CD14-positive monocyte (primary cell): ENCODE data around the gene TMA16. TPM values are rescaled to one million over a fixed set of nuclear protein-coding genes. Genes with fewer than 3 reads are reported as not detected.

ENCODE experiments used
- DNase-seq, 3 donors: peaks; one replicate each; pipeline ENCODE4 v3.0.0-alpha.2; 2011 to 2022
- H2AFZ ChIP-seq: 2 replicates; pipeline ENCODE4 v1.6.0; 2012; ENCODE audit warnings: mild to moderate bottlenecking, low read depth, low read length, inconsistent platforms; ENCODE audit not compliant: insufficient read depth, poor library complexity, severe bottlenecking
- H3K27ac ChIP-seq, 2 donors: 1 replicate in 1 of 2; 2 replicates in 1 of 2; pipeline ENCODE4 v1.5.1; 2012 to 2013; ENCODE audit warnings: low read length in 2 of 2, control low read depth in 1 of 2, inconsistent platforms in 1 of 2, low read depth in 1 of 2, mild to moderate bottlenecking in 1 of 2
- H3K27me3 ChIP-seq, 2 donors: one replicate each; pipeline versions ENCODE4 v1.6.0 to v1.6.1; 2011 to 2013; ENCODE audit warnings: low read length in 2 of 2; ENCODE audit not compliant: control insufficient read depth in 2 of 2, insufficient read depth in 2 of 2
- H3K36me3 ChIP-seq, 2 donors: replicated peaks in 1 of 2; 1 replicate in 1 of 2; 2 replicates in 1 of 2; pipeline versions ENCODE4 v1.5.1 to v1.6.1; 2012 to 2013; ENCODE audit warnings: low read length in 2 of 2, control low read depth in 1 of 2, inconsistent platforms in 1 of 2, mild to moderate bottlenecking in 1 of 2; ENCODE audit not compliant: insufficient read depth in 2 of 2, control insufficient read depth in 1 of 2
- H3K4me1 ChIP-seq, 2 donors: 1 replicate in 1 of 2; 2 replicates in 1 of 2; pipeline versions ENCODE4 v1.5.1 to v1.6.1; 2012 to 2013; ENCODE audit warnings: low read length in 2 of 2, control low read depth in 1 of 2, inconsistent platforms in 1 of 2, mild to moderate bottlenecking in 1 of 2, moderate library complexity in 1 of 2; ENCODE audit not compliant: insufficient read depth in 2 of 2, control insufficient read depth in 1 of 2
- H3K4me2 ChIP-seq: replicated peaks from 2 replicates; pipeline ENCODE3; 2012; ENCODE audit warnings: low read length, moderate library complexity, mild to moderate bottlenecking; ENCODE audit not compliant: poor library complexity, severe bottlenecking; ENCODE audit errors: extremely low read depth
- H3K4me3 ChIP-seq, 3 experiments: fragments of 200-600 bp in 1 of 3; sonication (generic) in 1 of 3; replicated peaks in 1 of 3; 1 replicate in 2 of 3; 2 replicates in 1 of 3; pipeline ENCODE4 v1.5.1; 2011 to 2013; ENCODE audit warnings: low read length in 3 of 3, mild to moderate bottlenecking in 3 of 3, control low read depth in 2 of 3, low read depth in 2 of 3, inconsistent platforms in 1 of 3, moderate library complexity in 1 of 3
- H3K79me2 ChIP-seq: 2 replicates; pipeline ENCODE4 v1.6.0; 2012; ENCODE audit warnings: mild to moderate bottlenecking, control low read depth, inconsistent platforms, low read length, moderate library complexity; ENCODE audit not compliant: insufficient read depth
- H3K9ac ChIP-seq: 2 replicates; pipeline ENCODE4 v1.6.0; 2017; ENCODE audit warnings: low read length, mild to moderate bottlenecking; ENCODE audit not compliant: insufficient read depth, poor library complexity, severe bottlenecking
- H3K9me3 ChIP-seq, 2 donors: replicated peaks in 1 of 2; 1 replicate in 1 of 2; 2 replicates in 1 of 2; pipeline versions ENCODE4 v1.5.1 to v1.6.1; 2012 to 2013; ENCODE audit warnings: low read length in 2 of 2, control low read depth in 1 of 2; ENCODE audit not compliant: control insufficient read depth in 1 of 2, insufficient read depth in 1 of 2
- H4K20me1 ChIP-seq: 2 replicates; pipeline ENCODE4 v1.6.0; 2012; ENCODE audit warnings: mild to moderate bottlenecking, low read length, control low read depth, moderate library complexity; ENCODE audit not compliant: insufficient read depth
- H3K27ac Mint-ChIP-seq, 7 donors: one replicate each; pipeline ENCODE4 v1.8.0; 2020; ENCODE audit warnings: mild to moderate bottlenecking in 7 of 7, mixed read lengths in 7 of 7, moderate library complexity in 6 of 7, inconsistent platforms in 2 of 7
- H3K27me3 Mint-ChIP-seq, 3 donors: one replicate each; pipeline ENCODE4 v1.8.0; 2021 to 2022; ENCODE audit warnings: low read depth in 3 of 3, mild to moderate bottlenecking in 3 of 3, mixed read lengths in 3 of 3, moderate library complexity in 3 of 3, inconsistent platforms in 1 of 3
- H3K36me3 Mint-ChIP-seq, 2 donors: one replicate each; pipeline ENCODE4 v1.8.0; 2020; ENCODE audit warnings: mixed read lengths in 2 of 2, inconsistent platforms in 1 of 2, mild to moderate bottlenecking in 1 of 2
- H3K4me1 Mint-ChIP-seq: one replicate; pipeline ENCODE4 v1.8.0; 2020; ENCODE audit warnings: mild to moderate bottlenecking, mixed read lengths
- H3K4me3 Mint-ChIP-seq, 2 donors: one replicate each; pipeline ENCODE4 v1.8.0; 2020; ENCODE audit warnings: mild to moderate bottlenecking in 2 of 2, mixed read lengths in 2 of 2, moderate library complexity in 1 of 2
- H3K9me3 Mint-ChIP-seq, 7 donors: one replicate each; pipeline ENCODE4 v1.8.0; 2020 to 2022; ENCODE audit warnings: mixed read lengths in 7 of 7, mild to moderate bottlenecking in 6 of 7, moderate library complexity in 6 of 7, inconsistent platforms in 2 of 7
- CTCF ChIP-seq: fragments of 200-600 bp; IDR thresholded peaks from one replicate; pipeline ENCODE4 v1.8.0; 2022; ENCODE audit warnings: antibody characterized with exemption, mild to moderate bottlenecking
- WGBS: methylation state at CpG from one replicate; pipeline ENCODE4 v1.1.5; 2013; ENCODE audit warnings: missing lambda C conversion rate; ENCODE audit not compliant: insufficient coverage; 5-methylcytosine and 5-hydroxymethylcytosine counted together
- intact Hi-C, 2 donors: fragments of 100-400 bp; cut with micrococcal nuclease; formaldehyde crosslinking; loops; one replicate each; pipeline versions ENCODE4 v1.15.0 to v1.15.1; 2023
- polyA plus RNA-seq, 3 donors: library from polyadenylated mRNA; depleted of rRNA in 1 of 3; unstranded in 2 of 3; stranded (reverse) in 1 of 3; fragments of 300-500 nt in 2 of 3; fragments of >200 nt in 1 of 3; fragmentation: Illumina TruSeq in 2 of 3; gene quantifications; 1 replicate in 2 of 3; 2 replicates in 1 of 3; pipeline ENCODE4 v1.2.3, GENCODE V29; 2012 to 2021

The TMA16 gene
- polyA plus RNA-seq, 3 donors = 7.7 to 8.2 (median 8.2) TPM

DNA sequence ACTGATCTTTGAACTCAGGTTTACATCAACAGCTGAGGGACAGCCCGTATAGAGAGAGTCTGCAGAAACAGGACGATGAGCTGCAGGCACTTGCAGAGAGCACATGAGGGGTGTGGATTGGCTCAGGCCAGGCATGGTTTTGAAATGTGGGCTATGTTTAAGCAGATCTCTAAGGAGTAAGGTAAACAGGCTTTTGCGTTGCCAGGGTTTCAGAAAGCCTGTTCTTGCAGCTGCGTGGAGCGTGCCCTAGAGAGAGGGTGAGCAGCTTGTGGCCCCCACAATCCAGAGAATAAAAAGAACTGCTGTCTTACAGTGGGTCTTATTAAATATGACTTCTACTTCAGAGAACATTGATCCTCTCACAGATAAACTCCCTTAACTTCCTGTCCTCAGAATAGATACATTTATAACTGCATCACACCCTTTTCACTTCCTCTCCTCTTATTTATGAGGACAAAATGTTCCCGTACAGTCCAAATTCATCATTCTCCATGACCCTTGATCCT is 64.1 kb downstream of the TMA16 start:
- intact Hi-C loops = loop anchor here (5.0 to 10.0 kb wide), 3 partner anchors 34 to 394 kb away; partner anchors contain the start of gene NAF1 (in 1 of the 2)
- Mint-ChIP-seq H3K9me3 (peaks cover 4 to 10% (median 8%) of the 10 kb centered on the region in 7 donors), H3K27ac (peak overlapping the region; percentile 82 to 95 (median 88)), H3K4me3 (peak overlapping the region; percentile 37 to 82), H3K4me1 (peaks cover 69% of the 10 kb centered on the region), H3K36me3 (peaks cover 54 to 70% of the 10 kb centered on the region in 2 donors), H3K27me3 (peaks cover 0 to 4% (median 0%) of the 10 kb centered on the region in 3 donors)
- peak in 2 of 3 donors; percentile 31 to 34 for DNase-seq
- H3K27me3 ChIP-seq = no peaks in the 10 kb centered on the region
- peaks cover 37 to 62% of the 10 kb centered on the region in 2 donors for H3K4me1 ChIP-seq
- 0% methylated on average over 4 of the region's 6 CpGs for WGBS
- peaks cover 54% of the 10 kb centered on the region for H4K20me1 ChIP-seq
- peaks cover 88% of the 10 kb centered on the region for H3K79me2 ChIP-seq
- H3K27ac ChIP-seq = peak overlapping the region; percentile 46 to 80
- H3K36me3 ChIP-seq = peaks cover 47 to 68% of the 10 kb centered on the region in 2 donors
- H3K4me3 ChIP-seq = peak overlapping the region in 2 of 3 experiments; percentile 19 to 65
- H3K9me3 ChIP-seq = peaks cover 0 to 9% of the 10 kb centered on the region in 2 donors
- no peak overlapping the region for H3K9ac ChIP-seq
- no peak for TF ChIP-seq CTCF
- no peak overlapping the region for H2AFZ ChIP-seq
- H3K4me2 ChIP-seq = peak overlapping the region; percentile 65

- Histone ChIP-seq H2AFZ (no peak overlapping the region), H3K27ac (peak overlapping the region in 1 of 2 donors; percentile 57), H3K36me3 (peaks cover 58 to 81% of the 10 kb centered on the region in 2 donors), H4K20me1 (peaks cover 70% of the 10 kb centered on the region), H3K4me1 (peaks cover 22 to 30% of the 10 kb centered on the region in 2 donors), H3K27me3 (no peaks in the 10 kb centered on the region), H3K9me3 (peaks cover 0 to 9% of the 10 kb centered on the region in 2 donors), H3K9ac (no peak overlapping the region), H3K4me3 (no peak overlapping the region), H3K79me2 (peaks cover 92% of the 10 kb centered on the region), H3K4me2 (no peak overlapping the region)
- TF ChIP-seq CTCF = no peak
- peaks cover 4 to 10% (median 8%) of the 10 kb centered on the region in 7 donors for H3K9me3 Mint-ChIP-seq
- intact Hi-C loops = no loop called here
- peaks cover 68 to 80% of the 10 kb centered on the region in 2 donors for H3K36me3 Mint-ChIP-seq
- H3K27ac Mint-ChIP-seq = peak overlapping the region; percentile 12 to 78 (median 54)
- H3K27me3 Mint-ChIP-seq = peaks cover 0 to 4% (median 0%) of the 10 kb centered on the region in 3 donors
- 94% methylated on average over 2 of the region's 2 CpGs for WGBS
- H3K4me3 Mint-ChIP-seq = no peak overlapping the region
- no peak for DNase-seq
- peaks cover 53% of the 10 kb centered on the region for H3K4me1 Mint-ChIP-seq
These were observed 68.0 kb downstream of the TMA16 start for GRCh38 chr4:163562496-163562895.
